DMS79 (cell line): ENCODE results near the gene AP2A1.

Experiments used
- DNase-seq: peaks from one replicate; lab custom pipeline; 2025; lab: John Stamatoyannopoulos, UW

AP2A1 gene

GRCh38 chr19:49838885-49839588 lies 72.2 kb downstream of the AP2A1 start:
- no peak for DNase-seq

GRCh38 chr19:49839713-49840112 lies 72.9 kb downstream of the AP2A1 start:
- no peak for DNase-seq

GRCh38 chr19:49840321-49840720 lies 73.5 kb downstream of the AP2A1 start:
- no peak for DNase-seq

- no peak for DNase-seq
Measured at GRCh38 chr19:49840736-49841249, 74.0 kb downstream of the AP2A1 start.

GRCh38 chr19:49843265-49843664 lies 76.5 kb downstream of the AP2A1 start:
- DNase-seq, result no peak

GRCh38 chr19:49844138-49845095 lies 77.6 kb downstream of the AP2A1 start:
- no peak for DNase-seq

GRCh38 chr19:49845414-49845813 lies 78.6 kb downstream of the AP2A1 start:
- no peak for DNase-seq

- DNase-seq, result no peak
Measured at GRCh38 chr19:49846408-49846807, 79.6 kb downstream of the AP2A1 start.

- no peak for DNase-seq
Measured at GRCh38 chr19:49847731-49848696, 81.2 kb downstream of the AP2A1 start.

GRCh38 chr19:49848938-49849337 lies 82.1 kb downstream of the AP2A1 start:
- no peak for DNase-seq

- no peak for DNase-seq
Measured at GRCh38 chr19:49849433-49850220, 82.8 kb downstream of the AP2A1 start.

GRCh38 chr19:49850221-49850486 lies 83.4 kb downstream of the AP2A1 start:
- no peak for DNase-seq

- DNase-seq, result peak; percentile 89
Measured at GRCh38 chr19:49850487-49851342, 83.9 kb downstream of the AP2A1 start, which contains the start of gene PTOV1. PTOV1 (plus strand) TSS chr19:49851159.

GRCh38 chr19:49851456-49852259 lies 84.9 kb downstream of the AP2A1 start:
- no peak for DNase-seq

GRCh38 chr19:49852631-49853126 lies 85.9 kb downstream of the AP2A1 start:
- no peak for DNase-seq

- no peak for DNase-seq
Measured at GRCh38 chr19:49853852-49854377, 87.1 kb downstream of the AP2A1 start.

GRCh38 chr19:49854378-49855263 lies 87.8 kb downstream of the AP2A1 start:
- no peak for DNase-seq

- no peak for DNase-seq
Measured at GRCh38 chr19:49855277-49855675, 88.5 kb downstream of the AP2A1 start.
